SK-N-MC (cell line): ENCODE measurements around the gene RALGPS1.

Source experiments
- EZH2 ChIP-seq: fragments of 200-600 bp; sonication (generic); IDR thresholded peaks from one replicate; pipeline ENCODE4 v1.6.1; 2017; ENCODE audit warnings: antibody characterized with exemption
- POLR2AphosphoS5 ChIP-seq: IDR thresholded peaks from 2 replicates; pipeline ENCODE4 v1.6.1; 2012; ENCODE audit warnings: mild to moderate bottlenecking, low read depth, low read length, borderline replicate concordance

GRCh38 chr9:127066060-127066850 is 151.7 kb downstream of the RALGPS1 start:
- TF ChIP-seq POLR2AphosphoS5, result no peak
- no peak for TF ChIP-seq EZH2
